Mammary epithelial cell (primary cell): Measurements from ENCODE around the gene ACOT9.

ENCODE experiments used
- EZH2 ChIP-seq: IDR thresholded peaks from 2 replicates; pipeline ENCODE4 v1.6.1; 2012; ENCODE audit warnings: low read length, inconsistent platforms, borderline replicate concordance
- TF ChIP-seq, protein P1 (sequence below), 2 donors: IDR thresholded peaks in 1 of 2; conservative IDR thresholded peaks in 1 of 2; 2 replicates each; pipeline ENCODE4 v1.5.1; 2011 to 2012; ENCODE audit warnings: inconsistent platforms in 2 of 2, low read length in 2 of 2, mild to moderate bottlenecking in 2 of 2, control low read depth in 1 of 2, low read depth in 1 of 2; ENCODE audit not compliant: insufficient read depth in 1 of 2; ENCODE audit errors: extremely low read depth in 1 of 2

DNA sequence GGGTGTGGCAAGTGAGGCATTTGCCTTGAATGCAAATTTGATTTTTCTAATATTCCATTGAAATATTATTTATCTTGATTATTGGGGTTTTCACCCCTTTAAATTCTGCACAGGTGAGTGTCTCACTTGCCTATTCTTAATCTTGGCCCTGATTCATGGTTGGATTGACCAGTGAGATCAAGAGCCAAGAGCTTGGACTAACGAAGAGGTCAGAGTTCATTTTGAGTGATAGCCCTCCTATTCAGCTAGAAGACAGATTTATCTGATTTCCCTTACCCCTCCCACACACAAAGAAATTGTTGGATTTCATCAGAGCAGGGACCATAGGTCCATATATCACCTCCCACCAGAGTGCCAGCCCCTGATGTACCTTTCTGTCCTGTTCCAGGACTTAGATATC, 11.6 kb upstream of the ACOT9 start:
- TF ChIP-seq, protein P1, sequence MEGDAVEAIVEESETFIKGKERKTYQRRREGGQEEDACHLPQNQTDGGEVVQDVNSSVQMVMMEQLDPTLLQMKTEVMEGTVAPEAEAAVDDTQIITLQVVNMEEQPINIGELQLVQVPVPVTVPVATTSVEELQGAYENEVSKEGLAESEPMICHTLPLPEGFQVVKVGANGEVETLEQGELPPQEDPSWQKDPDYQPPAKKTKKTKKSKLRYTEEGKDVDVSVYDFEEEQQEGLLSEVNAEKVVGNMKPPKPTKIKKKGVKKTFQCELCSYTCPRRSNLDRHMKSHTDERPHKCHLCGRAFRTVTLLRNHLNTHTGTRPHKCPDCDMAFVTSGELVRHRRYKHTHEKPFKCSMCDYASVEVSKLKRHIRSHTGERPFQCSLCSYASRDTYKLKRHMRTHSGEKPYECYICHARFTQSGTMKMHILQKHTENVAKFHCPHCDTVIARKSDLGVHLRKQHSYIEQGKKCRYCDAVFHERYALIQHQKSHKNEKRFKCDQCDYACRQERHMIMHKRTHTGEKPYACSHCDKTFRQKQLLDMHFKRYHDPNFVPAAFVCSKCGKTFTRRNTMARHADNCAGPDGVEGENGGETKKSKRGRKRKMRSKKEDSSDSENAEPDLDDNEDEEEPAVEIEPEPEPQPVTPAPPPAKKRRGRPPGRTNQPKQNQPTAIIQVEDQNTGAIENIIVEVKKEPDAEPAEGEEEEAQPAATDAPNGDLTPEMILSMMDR (conservative IDR thresholded peaks at IDR 0.05 in 1 of 2, IDR thresholded peaks at IDR 0.05 in 1 of 2; ENCODE audit: extremely low read depth in 1 of 2, insufficient read depth in 1 of 2, low read depth in 1 of 2, low read length in 2 of 2), result no peak
- no peak for TF ChIP-seq EZH2
